Neural cell (in vitro differentiated cells): Measurements from ENCODE around the gene IDI2. TPM values are rescaled to one million over a fixed set of nuclear protein-coding genes. Genes with fewer than 3 reads are reported as not detected.

ENCODE experiments used
- H2AFZ ChIP-seq: fragments of 200-600, 300-800 bp; sonication (generic), shearing (Covaris generic); 2 replicates; pipeline ENCODE4 v1.6.0; 2014; ENCODE audit warnings: low read depth, mild to moderate bottlenecking, antibody characterized with exemption, low read length, moderate library complexity
- H3F3A ChIP-seq: fragments of 200-600 bp; shearing (Covaris generic); 2 replicates; pipeline ENCODE4 v1.6.1; 2016; ENCODE audit warnings: mild to moderate bottlenecking, moderate library complexity, mixed read lengths, antibody characterized with exemption, low read length; ENCODE audit not compliant: insufficient read depth, poor library complexity, severe bottlenecking
- H3K27ac ChIP-seq: fragments of 200-600, 300-800 bp; sonication (generic), shearing (Covaris generic); 2 replicates; pipeline ENCODE4 v1.5.1; 2014; ENCODE audit warnings: mild to moderate bottlenecking, low read length, moderate library complexity
- H3K27me3 ChIP-seq: fragments of 300-800, 200-600 bp; sonication (generic), shearing (Covaris generic); 2 replicates; pipeline ENCODE4 v1.6.0; 2014; ENCODE audit warnings: mild to moderate bottlenecking, low read depth, low read length, moderate library complexity; ENCODE audit not compliant: insufficient read depth
- H3K36me3 ChIP-seq: fragments of 300-800, 200-600 bp; sonication (generic), shearing (Covaris generic); 2 replicates; pipeline ENCODE4 v1.5.1; 2014; ENCODE audit warnings: mild to moderate bottlenecking, antibody characterized with exemption, low read length, moderate library complexity; ENCODE audit not compliant: insufficient read depth
- H3K4me2 ChIP-seq: fragments of 300-800, 200-600 bp; sonication (generic), shearing (Covaris generic); 2 replicates; pipeline ENCODE4 v1.6.0; 2014; ENCODE audit warnings: mild to moderate bottlenecking, low read length
- H3K4me3 ChIP-seq: fragments of 300-800, 200-600 bp; sonication (generic), shearing (Covaris generic); 2 replicates; pipeline ENCODE4 v1.5.1; 2014; ENCODE audit warnings: mild to moderate bottlenecking, low read length, moderate library complexity
- H3K79me2 ChIP-seq: fragments of 200-600 bp; shearing (Covaris generic); replicated peaks from 2 replicates; pipeline ENCODE4 v1.6.0; 2014; ENCODE audit warnings: mild to moderate bottlenecking, low read length, moderate library complexity; ENCODE audit not compliant: insufficient read depth
- H3K9ac ChIP-seq: fragments of 300-800, 200-600 bp; sonication (generic), shearing (Covaris generic); 2 replicates; pipeline ENCODE4 v1.6.1; 2016; ENCODE audit warnings: mild to moderate bottlenecking, low read length, mixed read lengths
- H3K9me2 ChIP-seq: fragments of 200-600 bp; shearing (Covaris generic); 2 replicates; pipeline ENCODE4 v1.6.1; 2016; ENCODE audit warnings: mild to moderate bottlenecking, low read length, mixed read lengths; ENCODE audit not compliant: insufficient read depth
- H3K9me3 ChIP-seq: fragments of 200-600, 300-800 bp; sonication (generic), shearing (Covaris generic); 2 replicates; pipeline ENCODE4 v1.6.1; 2016; ENCODE audit warnings: mild to moderate bottlenecking, mixed run types, low read length, moderate library complexity, mixed read lengths
- H4K20me1 ChIP-seq: fragments of 200-600 bp; shearing (Covaris generic); 2 replicates; pipeline ENCODE4 v1.6.1; 2016; ENCODE audit warnings: mild to moderate bottlenecking, mixed run types; ENCODE audit not compliant: insufficient read depth
- EP300 ChIP-seq: fragments of 450-650 bp; conservative IDR thresholded peaks from 2 replicates; pipeline ENCODE4 v1.6.1; 2014; ENCODE audit warnings: antibody characterized with exemption, mild to moderate bottlenecking, moderate library complexity; ENCODE audit not compliant: poor library complexity, severe bottlenecking
- EZH2 ChIP-seq: fragments of 200-600, 300-800 bp; shearing (Covaris generic), sonication (generic); IDR thresholded peaks from 2 replicates; pipeline ENCODE4 v1.6.1; 2014; ENCODE audit warnings: antibody characterized with exemption, low read length, borderline replicate concordance, mild to moderate bottlenecking; ENCODE audit not compliant: insufficient read depth, poor library complexity, severe bottlenecking
- MXI1 ChIP-seq: fragments of 450-650 bp; conservative IDR thresholded peaks from 2 replicates; pipeline ENCODE4 v1.6.1; 2014; ENCODE audit warnings: antibody characterized with exemption, mild to moderate bottlenecking; ENCODE audit not compliant: poor library complexity, severe bottlenecking
- POLR2AphosphoS5 ChIP-seq: IDR thresholded peaks from 2 replicates; pipeline ENCODE4 v1.6.1; 2012
- RAD21 ChIP-seq: fragments of 450-650 bp; conservative IDR thresholded peaks from 2 replicates; pipeline ENCODE4 v1.6.1; 2014; ENCODE audit warnings: antibody characterized with exemption, mild to moderate bottlenecking, moderate library complexity
- SMC3 ChIP-seq: fragments of 450-650 bp; conservative IDR thresholded peaks from 2 replicates; pipeline ENCODE4 v1.6.1; 2014; ENCODE audit warnings: antibody characterized with exemption, mild to moderate bottlenecking, moderate library complexity; ENCODE audit not compliant: poor library complexity
- TAF1 ChIP-seq: IDR thresholded peaks from 2 replicates; pipeline ENCODE4 v1.6.1; 2012; ENCODE audit warnings: low read depth
- polyA plus RNA-seq: library from polyadenylated mRNA; depleted of rRNA; stranded (reverse); fragments of >200 nt; gene quantifications from 2 replicates; pipeline ENCODE4 v1.2.3, GENCODE V29; 2014
- TF ChIP-seq, protein P1 (sequence below): fragments of 450-650 bp; IDR thresholded peaks from 2 replicates; pipeline ENCODE4 v1.5.1; 2014; ENCODE audit warnings: antibody characterized with exemption, mild to moderate bottlenecking, moderate library complexity; ENCODE audit not compliant: poor library complexity, severe bottlenecking
- TF ChIP-seq, protein P2 (sequence below): IDR thresholded peaks from 2 replicates; pipeline ENCODE4 v1.6.1; 2012; ENCODE audit warnings: borderline replicate concordance

The IDI2 gene
- polyA plus RNA-seq, 1 donor from 2014 or later: 0.24 TPM

DNA sequence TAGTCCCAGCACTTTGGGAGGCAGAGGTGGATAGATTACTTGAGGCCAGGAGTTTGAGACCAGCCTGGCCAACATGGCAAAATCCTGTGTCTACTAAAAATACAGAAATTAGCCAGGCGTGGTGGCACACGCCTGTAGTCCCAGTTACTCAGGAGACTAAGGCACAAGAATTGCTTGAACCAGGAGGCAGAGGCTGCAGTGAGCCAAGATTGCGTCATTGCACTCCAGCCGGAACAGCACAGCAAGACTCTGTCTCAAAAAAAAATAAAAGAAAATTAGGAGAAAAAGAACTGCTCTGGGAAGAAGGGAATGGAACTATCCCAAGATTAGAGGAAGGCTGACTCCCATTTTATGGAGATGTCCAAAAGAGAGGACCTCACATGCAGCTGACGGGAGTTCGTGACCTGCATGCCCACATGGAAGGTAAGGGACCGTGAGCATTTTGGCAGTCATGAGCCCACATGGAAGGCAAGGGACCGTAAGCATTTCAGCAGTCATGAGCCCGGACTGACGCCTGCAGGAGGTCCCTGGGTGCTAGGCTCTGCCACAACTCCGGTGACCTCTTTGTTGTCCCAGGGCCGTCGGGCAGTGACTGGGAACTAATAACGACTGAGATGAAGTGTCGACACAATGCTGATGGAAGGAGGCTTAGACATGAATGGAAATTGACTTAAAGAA is 56.0 kb downstream of the IDI2 start:
- H3K9me2 ChIP-seq: no peaks in the 10 kb centered on the region
- no peak overlapping the region for H3K9ac ChIP-seq
- no peak overlapping the region for H3K4me2 ChIP-seq
- TF ChIP-seq SMC3 (no peak), EP300 (no peak), RAD21 (no peak), MXI1 (no peak), TAF1 (no peak), POLR2AphosphoS5 (no peak), EZH2 (no peak)
- TF ChIP-seq, protein P1, sequence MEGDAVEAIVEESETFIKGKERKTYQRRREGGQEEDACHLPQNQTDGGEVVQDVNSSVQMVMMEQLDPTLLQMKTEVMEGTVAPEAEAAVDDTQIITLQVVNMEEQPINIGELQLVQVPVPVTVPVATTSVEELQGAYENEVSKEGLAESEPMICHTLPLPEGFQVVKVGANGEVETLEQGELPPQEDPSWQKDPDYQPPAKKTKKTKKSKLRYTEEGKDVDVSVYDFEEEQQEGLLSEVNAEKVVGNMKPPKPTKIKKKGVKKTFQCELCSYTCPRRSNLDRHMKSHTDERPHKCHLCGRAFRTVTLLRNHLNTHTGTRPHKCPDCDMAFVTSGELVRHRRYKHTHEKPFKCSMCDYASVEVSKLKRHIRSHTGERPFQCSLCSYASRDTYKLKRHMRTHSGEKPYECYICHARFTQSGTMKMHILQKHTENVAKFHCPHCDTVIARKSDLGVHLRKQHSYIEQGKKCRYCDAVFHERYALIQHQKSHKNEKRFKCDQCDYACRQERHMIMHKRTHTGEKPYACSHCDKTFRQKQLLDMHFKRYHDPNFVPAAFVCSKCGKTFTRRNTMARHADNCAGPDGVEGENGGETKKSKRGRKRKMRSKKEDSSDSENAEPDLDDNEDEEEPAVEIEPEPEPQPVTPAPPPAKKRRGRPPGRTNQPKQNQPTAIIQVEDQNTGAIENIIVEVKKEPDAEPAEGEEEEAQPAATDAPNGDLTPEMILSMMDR: no peak
- TF ChIP-seq, protein P2, sequence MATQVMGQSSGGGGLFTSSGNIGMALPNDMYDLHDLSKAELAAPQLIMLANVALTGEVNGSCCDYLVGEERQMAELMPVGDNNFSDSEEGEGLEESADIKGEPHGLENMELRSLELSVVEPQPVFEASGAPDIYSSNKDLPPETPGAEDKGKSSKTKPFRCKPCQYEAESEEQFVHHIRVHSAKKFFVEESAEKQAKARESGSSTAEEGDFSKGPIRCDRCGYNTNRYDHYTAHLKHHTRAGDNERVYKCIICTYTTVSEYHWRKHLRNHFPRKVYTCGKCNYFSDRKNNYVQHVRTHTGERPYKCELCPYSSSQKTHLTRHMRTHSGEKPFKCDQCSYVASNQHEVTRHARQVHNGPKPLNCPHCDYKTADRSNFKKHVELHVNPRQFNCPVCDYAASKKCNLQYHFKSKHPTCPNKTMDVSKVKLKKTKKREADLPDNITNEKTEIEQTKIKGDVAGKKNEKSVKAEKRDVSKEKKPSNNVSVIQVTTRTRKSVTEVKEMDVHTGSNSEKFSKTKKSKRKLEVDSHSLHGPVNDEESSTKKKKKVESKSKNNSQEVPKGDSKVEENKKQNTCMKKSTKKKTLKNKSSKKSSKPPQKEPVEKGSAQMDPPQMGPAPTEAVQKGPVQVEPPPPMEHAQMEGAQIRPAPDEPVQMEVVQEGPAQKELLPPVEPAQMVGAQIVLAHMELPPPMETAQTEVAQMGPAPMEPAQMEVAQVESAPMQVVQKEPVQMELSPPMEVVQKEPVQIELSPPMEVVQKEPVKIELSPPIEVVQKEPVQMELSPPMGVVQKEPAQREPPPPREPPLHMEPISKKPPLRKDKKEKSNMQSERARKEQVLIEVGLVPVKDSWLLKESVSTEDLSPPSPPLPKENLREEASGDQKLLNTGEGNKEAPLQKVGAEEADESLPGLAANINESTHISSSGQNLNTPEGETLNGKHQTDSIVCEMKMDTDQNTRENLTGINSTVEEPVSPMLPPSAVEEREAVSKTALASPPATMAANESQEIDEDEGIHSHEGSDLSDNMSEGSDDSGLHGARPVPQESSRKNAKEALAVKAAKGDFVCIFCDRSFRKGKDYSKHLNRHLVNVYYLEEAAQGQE: no peak
- no peaks in the 10 kb centered on the region for H3K27me3 ChIP-seq
- no peak overlapping the region for H2AFZ ChIP-seq
- H3F3A ChIP-seq: no peaks in the 10 kb centered on the region
- no peaks in the 10 kb centered on the region for H4K20me1 ChIP-seq
- H3K4me3 ChIP-seq: no peak overlapping the region
- H3K79me2 ChIP-seq: no peaks in the 10 kb centered on the region
- H3K9me3 ChIP-seq: no peaks in the 10 kb centered on the region
- H3K27ac ChIP-seq: no peak overlapping the region
- H3K36me3 ChIP-seq: no peaks in the 10 kb centered on the region

Other genes starting within 250 kb of the IDI2 start
- 14.2 and 15.7 TPM in 2 replicates for gene LARP4B, start 94.2 kb downstream of the IDI2 start, polyA plus RNA-seq
- gene GTPBP4, start 37.4 kb downstream of the IDI2 start, polyA plus RNA-seq: 32.7 and 37.5 TPM in 2 replicates
- 276 and 307 TPM in 2 replicates for gene IDI1, start 23.3 kb upstream of the IDI2 start, polyA plus RNA-seq
- gene WDR37, start 30.5 kb upstream of the IDI2 start, polyA plus RNA-seq: 31.2 and 32.3 TPM in 2 replicates